Hepatocyte (in vitro differentiated cells): Measurements from ENCODE around the gene GPN1.

Experiments used
- EZH2 ChIP-seq: fragments of 200-600 bp; sonication (generic); IDR thresholded peaks from 2 replicates; pipeline ENCODE4 v1.6.1; 2016; ENCODE audit warnings: antibody characterized with exemption, mild to moderate bottlenecking, borderline replicate concordance
- TF ChIP-seq, protein P1 (sequence below): fragments of 200-600 bp; sonication (generic); IDR thresholded peaks from 2 replicates; pipeline ENCODE4 v1.5.1; 2016; ENCODE audit warnings: antibody characterized with exemption, mild to moderate bottlenecking; ENCODE audit not compliant: poor library complexity

DNA sequence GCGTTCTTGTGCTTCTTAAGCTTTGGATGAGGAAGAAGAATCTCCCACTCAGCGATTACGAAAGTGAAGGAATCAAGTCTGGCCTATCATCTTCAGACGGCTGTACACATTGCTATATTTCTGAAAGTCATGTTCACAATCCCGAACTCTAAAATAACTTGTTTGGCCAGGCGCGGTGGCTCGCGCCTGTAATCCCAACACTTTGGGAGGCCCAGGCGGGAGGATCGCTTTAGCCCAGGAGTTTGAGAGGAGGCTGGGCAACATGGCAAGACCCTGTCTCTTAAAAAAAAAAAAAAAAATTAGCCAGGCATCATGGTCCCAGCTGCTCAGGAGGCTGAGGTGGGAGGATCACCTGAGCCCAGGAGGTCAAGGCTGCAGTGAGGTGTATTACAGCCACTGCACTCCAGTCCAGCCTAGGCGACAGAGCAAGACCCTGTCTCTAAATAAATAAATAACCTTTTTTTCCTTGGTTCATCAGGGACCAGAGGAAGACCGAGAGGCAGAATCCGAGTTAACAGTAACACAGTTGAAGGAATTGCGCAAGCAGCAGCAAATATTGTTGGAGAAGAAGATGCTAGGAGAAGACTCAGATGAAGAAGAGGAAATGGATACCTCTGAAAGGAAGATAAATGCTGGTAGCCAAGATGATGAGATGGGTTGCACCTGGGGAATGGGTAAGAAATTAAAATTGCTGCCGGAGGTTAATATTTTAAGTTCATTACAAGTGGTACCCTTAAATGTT, 35.9 kb downstream of the GPN1 start:
- no peak for TF ChIP-seq EZH2
- TF ChIP-seq, protein P1, sequence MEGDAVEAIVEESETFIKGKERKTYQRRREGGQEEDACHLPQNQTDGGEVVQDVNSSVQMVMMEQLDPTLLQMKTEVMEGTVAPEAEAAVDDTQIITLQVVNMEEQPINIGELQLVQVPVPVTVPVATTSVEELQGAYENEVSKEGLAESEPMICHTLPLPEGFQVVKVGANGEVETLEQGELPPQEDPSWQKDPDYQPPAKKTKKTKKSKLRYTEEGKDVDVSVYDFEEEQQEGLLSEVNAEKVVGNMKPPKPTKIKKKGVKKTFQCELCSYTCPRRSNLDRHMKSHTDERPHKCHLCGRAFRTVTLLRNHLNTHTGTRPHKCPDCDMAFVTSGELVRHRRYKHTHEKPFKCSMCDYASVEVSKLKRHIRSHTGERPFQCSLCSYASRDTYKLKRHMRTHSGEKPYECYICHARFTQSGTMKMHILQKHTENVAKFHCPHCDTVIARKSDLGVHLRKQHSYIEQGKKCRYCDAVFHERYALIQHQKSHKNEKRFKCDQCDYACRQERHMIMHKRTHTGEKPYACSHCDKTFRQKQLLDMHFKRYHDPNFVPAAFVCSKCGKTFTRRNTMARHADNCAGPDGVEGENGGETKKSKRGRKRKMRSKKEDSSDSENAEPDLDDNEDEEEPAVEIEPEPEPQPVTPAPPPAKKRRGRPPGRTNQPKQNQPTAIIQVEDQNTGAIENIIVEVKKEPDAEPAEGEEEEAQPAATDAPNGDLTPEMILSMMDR, result no peak
